Measurements from ENCODE around the gene NIPAL4.

NIPAL4 gene

DNA sequence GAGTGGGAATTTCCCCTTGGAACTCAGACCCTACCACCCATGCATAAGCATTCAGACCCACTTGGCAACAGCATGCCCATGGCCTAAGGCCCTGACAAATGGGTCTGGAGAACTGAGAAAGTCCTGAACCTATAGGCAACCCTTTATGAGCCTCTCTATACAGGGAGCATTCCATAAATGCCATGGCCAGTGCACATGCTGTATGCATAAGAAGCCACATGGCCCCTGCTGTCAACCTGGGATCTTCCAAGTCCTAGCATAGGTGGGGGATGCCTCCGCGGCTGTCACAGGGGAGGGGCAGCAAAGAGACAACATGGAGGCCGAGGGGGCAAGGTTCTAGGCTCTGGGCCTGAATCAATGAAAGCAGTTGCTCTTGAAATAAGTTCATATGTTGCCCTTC, 8.2 kb upstream of the NIPAL4 start:
- TF ChIP-seq, protein P1, sequence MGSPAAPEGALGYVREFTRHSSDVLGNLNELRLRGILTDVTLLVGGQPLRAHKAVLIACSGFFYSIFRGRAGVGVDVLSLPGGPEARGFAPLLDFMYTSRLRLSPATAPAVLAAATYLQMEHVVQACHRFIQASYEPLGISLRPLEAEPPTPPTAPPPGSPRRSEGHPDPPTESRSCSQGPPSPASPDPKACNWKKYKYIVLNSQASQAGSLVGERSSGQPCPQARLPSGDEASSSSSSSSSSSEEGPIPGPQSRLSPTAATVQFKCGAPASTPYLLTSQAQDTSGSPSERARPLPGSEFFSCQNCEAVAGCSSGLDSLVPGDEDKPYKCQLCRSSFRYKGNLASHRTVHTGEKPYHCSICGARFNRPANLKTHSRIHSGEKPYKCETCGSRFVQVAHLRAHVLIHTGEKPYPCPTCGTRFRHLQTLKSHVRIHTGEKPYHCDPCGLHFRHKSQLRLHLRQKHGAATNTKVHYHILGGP (tag by site-specific recombination; IDR thresholded peaks at IDR 0.05), result no peak
- TF ChIP-seq ZNF747 (tag by site-specific recombination; IDR thresholded peaks at IDR 0.05) (no peak), ZNF23 (tag by site-specific recombination; IDR thresholded peaks at IDR 0.05; ENCODE audit: borderline replicate concordance) (no peak), ZNF366 (tag by site-specific recombination; conservative IDR thresholded peaks at IDR 0.05) (no peak), SCRT1 (tag by site-specific recombination; IDR thresholded peaks at IDR 0.05; ENCODE audit: borderline replicate concordance) (no peak), ZNF701 (tag by site-specific recombination; IDR thresholded peaks at IDR 0.05) (no peak), ZNF560 (tag by site-specific recombination; IDR thresholded peaks at IDR 0.05; ENCODE audit: borderline replicate concordance) (no peak), ZSCAN16 (tag by site-specific recombination; IDR thresholded peaks at IDR 0.05) (no peak), ZNF529 (tag by site-specific recombination; IDR thresholded peaks at IDR 0.05; ENCODE audit: insufficient replicate concordance) (no peak), ZNF658 (tag by site-specific recombination; IDR thresholded peaks at IDR 0.05) (no peak), GLIS1 (tag by site-specific recombination; IDR thresholded peaks at IDR 0.05) (no peak), ZNF274 (IDR thresholded peaks at IDR 0.05; ENCODE audit: low read length) (no peak), ZNF274 (tag by site-specific recombination; IDR thresholded peaks at IDR 0.05; ENCODE audit: borderline replicate concordance) (no peak), YY1 (tag by site-specific recombination; IDR thresholded peaks at IDR 0.05) (no peak), ZNF585B (tag by site-specific recombination; IDR thresholded peaks at IDR 0.05) (no peak)
- TF ChIP-seq, protein P2, sequence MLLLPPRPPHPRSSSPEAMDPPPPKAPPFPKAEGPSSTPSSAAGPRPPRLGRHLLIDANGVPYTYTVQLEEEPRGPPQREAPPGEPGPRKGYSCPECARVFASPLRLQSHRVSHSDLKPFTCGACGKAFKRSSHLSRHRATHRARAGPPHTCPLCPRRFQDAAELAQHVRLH (tag by site-specific recombination; IDR thresholded peaks at IDR 0.05), result no peak
- ChIA-PET POLR2A (no interaction called here), CTCF (interaction anchor here (1.2 kb wide), 1 partner anchor 25 kb away, joined by 5 read pairs; no protein-coding TSS in a partner anchor)
- H3K27ac ChIP-seq (ENCODE audit: extremely low read depth, low read depth, low read length), result no peak overlapping the region
- H3K9me3 ChIP-seq (ENCODE audit: control insufficient read depth, insufficient read depth, low read depth, low read length), result no peaks in the 10 kb centered on the region
- no peak overlapping the region for H3K4me3 ChIP-seq (ENCODE audit: low read depth, low read length)
- H3K36me3 ChIP-seq (ENCODE audit: control insufficient read depth in 2 of 2, insufficient read depth in 1 of 2, low read length in 2 of 2), result no peaks in the 10 kb centered on the region
- no peaks in the 10 kb centered on the region for H3K4me1 ChIP-seq (ENCODE audit: control insufficient read depth, insufficient read depth, low read length)

DNA sequence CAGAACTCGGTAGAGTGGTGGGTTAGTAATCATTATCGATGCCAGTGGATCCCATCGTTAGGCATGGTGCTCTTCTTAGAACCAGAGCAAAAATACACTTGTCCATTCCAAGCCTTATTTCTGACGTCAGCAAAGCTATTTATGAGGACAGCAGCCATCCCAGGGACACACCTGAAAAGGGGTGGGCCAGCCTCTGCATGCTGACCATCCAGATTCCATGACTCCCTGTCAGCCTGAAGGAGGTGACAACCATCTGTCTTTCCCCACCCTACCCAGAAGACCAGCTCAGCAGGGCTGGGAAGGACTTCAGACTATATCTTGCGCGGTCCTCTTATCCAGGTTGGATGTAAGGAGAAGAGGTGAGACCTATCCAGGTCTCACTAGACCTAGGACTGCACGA, 5.7 kb upstream of the NIPAL4 start:
- Histone ChIP-seq H3K4me3 (ENCODE audit: low read depth, low read length) (no peak overlapping the region), H3K36me3 (ENCODE audit: control insufficient read depth in 2 of 2, insufficient read depth in 1 of 2, low read length in 2 of 2) (no peaks in the 10 kb centered on the region), H3K9me3 (ENCODE audit: control insufficient read depth, insufficient read depth, low read depth, low read length) (no peaks in the 10 kb centered on the region), H3K4me1 (ENCODE audit: control insufficient read depth, insufficient read depth, low read length) (no peaks in the 10 kb centered on the region), H3K27ac (ENCODE audit: extremely low read depth, low read depth, low read length) (no peak overlapping the region)
- TF ChIP-seq ZNF558 (tag by site-specific recombination; IDR thresholded peaks at IDR 0.05), result no peak
- TF ChIP-seq ZNF433 (tag by site-specific recombination; IDR thresholded peaks at IDR 0.05; ENCODE audit: low read depth), result no peak
- TF ChIP-seq ZNF48 (tag by site-specific recombination; IDR thresholded peaks at IDR 0.05), result no peak
- no peak for TF ChIP-seq ZNF366 (tag by site-specific recombination; conservative IDR thresholded peaks at IDR 0.05)
- TF ChIP-seq ZNF426 (tag by site-specific recombination; IDR thresholded peaks at IDR 0.05), result no peak
- no peak for TF ChIP-seq GLI2 (tag by site-specific recombination; IDR thresholded peaks at IDR 0.05; ENCODE audit: borderline replicate concordance, low read depth)
- no peak for TF ChIP-seq ZNF585B (tag by site-specific recombination; IDR thresholded peaks at IDR 0.05)
- no peak for TF ChIP-seq ZNF223 (tag by site-specific recombination; IDR thresholded peaks at IDR 0.05)
- TF ChIP-seq, protein P3, sequence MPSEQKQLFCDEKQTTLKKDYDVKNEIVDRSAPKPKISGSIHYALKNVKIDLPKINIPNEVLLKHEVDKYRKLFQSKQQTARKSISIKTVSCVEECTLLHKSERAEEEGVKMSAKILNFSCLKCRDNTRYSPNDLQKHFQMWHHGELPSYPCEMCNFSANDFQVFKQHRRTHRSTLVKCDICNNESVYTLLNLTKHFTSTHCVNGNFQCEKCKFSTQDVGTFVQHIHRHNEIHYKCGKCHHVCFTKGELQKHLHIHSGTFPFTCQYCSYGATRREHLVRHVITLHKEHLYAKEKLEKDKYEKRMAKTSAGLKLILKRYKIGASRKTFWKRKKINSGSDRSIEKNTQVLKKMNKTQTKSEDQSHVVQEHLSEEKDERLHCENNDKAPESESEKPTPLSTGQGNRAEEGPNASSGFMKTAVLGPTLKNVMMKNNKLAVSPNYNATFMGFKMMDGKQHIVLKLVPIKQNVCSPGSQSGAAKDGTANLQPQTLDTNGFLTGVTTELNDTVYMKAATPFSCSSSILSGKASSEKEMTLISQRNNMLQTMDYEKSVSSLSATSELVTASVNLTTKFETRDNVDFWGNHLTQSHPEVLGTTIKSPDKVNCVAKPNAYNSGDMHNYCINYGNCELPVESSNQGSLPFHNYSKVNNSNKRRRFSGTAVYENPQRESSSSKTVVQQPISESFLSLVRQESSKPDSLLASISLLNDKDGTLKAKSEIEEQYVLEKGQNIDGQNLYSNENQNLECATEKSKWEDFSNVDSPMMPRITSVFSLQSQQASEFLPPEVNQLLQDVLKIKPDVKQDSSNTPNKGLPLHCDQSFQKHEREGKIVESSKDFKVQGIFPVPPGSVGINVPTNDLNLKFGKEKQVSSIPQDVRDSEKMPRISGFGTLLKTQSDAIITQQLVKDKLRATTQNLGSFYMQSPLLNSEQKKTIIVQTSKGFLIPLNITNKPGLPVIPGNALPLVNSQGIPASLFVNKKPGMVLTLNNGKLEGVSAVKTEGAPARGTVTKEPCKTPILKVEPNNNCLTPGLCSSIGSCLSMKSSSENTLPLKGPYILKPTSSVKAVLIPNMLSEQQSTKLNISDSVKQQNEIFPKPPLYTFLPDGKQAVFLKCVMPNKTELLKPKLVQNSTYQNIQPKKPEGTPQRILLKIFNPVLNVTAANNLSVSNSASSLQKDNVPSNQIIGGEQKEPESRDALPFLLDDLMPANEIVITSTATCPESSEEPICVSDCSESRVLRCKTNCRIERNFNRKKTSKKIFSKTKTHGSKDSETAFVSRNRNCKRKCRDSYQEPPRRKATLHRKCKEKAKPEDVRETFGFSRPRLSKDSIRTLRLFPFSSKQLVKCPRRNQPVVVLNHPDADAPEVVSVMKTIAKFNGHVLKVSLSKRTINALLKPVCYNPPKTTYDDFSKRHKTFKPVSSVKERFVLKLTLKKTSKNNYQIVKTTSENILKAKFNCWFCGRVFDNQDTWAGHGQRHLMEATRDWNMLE (tag by site-specific recombination; conservative IDR thresholded peaks at IDR 0.05; ENCODE audit: low read depth), result no peak
- TF ChIP-seq SCRT1 (tag by site-specific recombination; IDR thresholded peaks at IDR 0.05; ENCODE audit: borderline replicate concordance), result no peak
- TF ChIP-seq ZSCAN30 (tag by site-specific recombination; IDR thresholded peaks at IDR 0.05), result no peak
- TF ChIP-seq, protein P4, sequence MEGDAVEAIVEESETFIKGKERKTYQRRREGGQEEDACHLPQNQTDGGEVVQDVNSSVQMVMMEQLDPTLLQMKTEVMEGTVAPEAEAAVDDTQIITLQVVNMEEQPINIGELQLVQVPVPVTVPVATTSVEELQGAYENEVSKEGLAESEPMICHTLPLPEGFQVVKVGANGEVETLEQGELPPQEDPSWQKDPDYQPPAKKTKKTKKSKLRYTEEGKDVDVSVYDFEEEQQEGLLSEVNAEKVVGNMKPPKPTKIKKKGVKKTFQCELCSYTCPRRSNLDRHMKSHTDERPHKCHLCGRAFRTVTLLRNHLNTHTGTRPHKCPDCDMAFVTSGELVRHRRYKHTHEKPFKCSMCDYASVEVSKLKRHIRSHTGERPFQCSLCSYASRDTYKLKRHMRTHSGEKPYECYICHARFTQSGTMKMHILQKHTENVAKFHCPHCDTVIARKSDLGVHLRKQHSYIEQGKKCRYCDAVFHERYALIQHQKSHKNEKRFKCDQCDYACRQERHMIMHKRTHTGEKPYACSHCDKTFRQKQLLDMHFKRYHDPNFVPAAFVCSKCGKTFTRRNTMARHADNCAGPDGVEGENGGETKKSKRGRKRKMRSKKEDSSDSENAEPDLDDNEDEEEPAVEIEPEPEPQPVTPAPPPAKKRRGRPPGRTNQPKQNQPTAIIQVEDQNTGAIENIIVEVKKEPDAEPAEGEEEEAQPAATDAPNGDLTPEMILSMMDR (tag by site-specific recombination; IDR thresholded peaks at IDR 0.05), result no peak
- no peak for TF ChIP-seq ZNF658 (tag by site-specific recombination; IDR thresholded peaks at IDR 0.05)
- no peak for TF ChIP-seq ZEB2 (tag by site-specific recombination; IDR thresholded peaks at IDR 0.05)
- no peak for TF ChIP-seq ZFP37 (tag by site-specific recombination; IDR thresholded peaks at IDR 0.05)
- no peak for TF ChIP-seq ZNF24 (tag by site-specific recombination; IDR thresholded peaks at IDR 0.05)
- CTCF ChIA-PET, result no interaction called here
- POLR2A ChIA-PET, result no interaction called here
